Lung (tissue), 12 donors: ENCODE measurements around the gene GUCY2D. TPM values are rescaled to one million over a fixed set of nuclear protein-coding genes. Genes with fewer than 3 reads are reported as not detected.

Experiments
- ATAC-seq: fragments of 200-7000 bp; cut with Tn5 transposase; one replicate; pipeline ENCODE4 v1.9.1; 2020; ENCODE audit warnings: moderate number of reproducible peaks; ENCODE audit not compliant: insufficient read depth, low FRiP score
- DNase-seq, 3 donors: peaks; one replicate each; pipeline ENCODE4 v3.0.0-alpha.2; 2013 to 2017
- H3K27ac ChIP-seq, 2 donors: one replicate each; pipeline ENCODE4 v1.5.1; 2013; ENCODE audit warnings: mild to moderate bottlenecking in 2 of 2, moderate library complexity in 2 of 2, control low read depth in 1 of 2, inconsistent platforms in 1 of 2, low read depth in 1 of 2, low read length in 1 of 2
- H3K27me3 ChIP-seq, 3 donors: one replicate each; pipeline ENCODE4 v1.5.1; 2013; ENCODE audit warnings: low read length in 2 of 3; ENCODE audit not compliant: control insufficient read depth in 3 of 3, insufficient read depth in 3 of 3
- H3K36me3 ChIP-seq, 4 donors: one replicate each; pipeline ENCODE4 v1.5.1; 2013; ENCODE audit warnings: low read length in 4 of 4, mild to moderate bottlenecking in 1 of 4, moderate library complexity in 1 of 4; ENCODE audit not compliant: control insufficient read depth in 4 of 4, insufficient read depth in 4 of 4
- H3K4me1 ChIP-seq, 5 donors: one replicate each; pipeline ENCODE4 v1.5.1; 2013; ENCODE audit warnings: low read length in 5 of 5, mild to moderate bottlenecking in 2 of 5, moderate library complexity in 1 of 5; ENCODE audit not compliant: control insufficient read depth in 5 of 5, insufficient read depth in 5 of 5
- H3K4me3 ChIP-seq: one replicate; pipeline ENCODE4 v1.5.1; 2013; ENCODE audit warnings: mild to moderate bottlenecking, control low read depth, moderate library complexity
- H3K9ac ChIP-seq, 2 donors: one replicate each; pipeline ENCODE4 v1.5.1; 2013; ENCODE audit warnings: low read length in 2 of 2, control low read depth in 1 of 2; ENCODE audit not compliant: insufficient read depth in 1 of 2
- H3K9me3 ChIP-seq, 4 donors: one replicate each; pipeline ENCODE4 v1.5.1; 2013; ENCODE audit warnings: low read length in 3 of 4, mild to moderate bottlenecking in 1 of 4, moderate library complexity in 1 of 4; ENCODE audit not compliant: control insufficient read depth in 4 of 4, insufficient read depth in 3 of 4
- CTCF ChIP-seq: IDR thresholded peaks from 2 replicates; pipeline ENCODE4 v1.5.1; 2012; ENCODE audit warnings: mild to moderate bottlenecking; ENCODE audit errors: control extremely low read depth, extremely low read depth
- WGBS, 2 donors: extraction: QIAGEN DNeasy Blood & Tissue Kit; methylation state at CpG; one replicate each; pipeline ENCODE4 v1.1.7; 2013; 5-methylcytosine and 5-hydroxymethylcytosine counted together
- polyA plus RNA-seq, 2 donors: library from polyadenylated mRNA; stranded (reverse); fragments of 200-250 nt; gene quantifications; one replicate each; pipeline ENCODE4 v1.2.1, GENCODE V29; 2013
- total RNA-seq, 2 donors: library from RNA; depleted of rRNA in 1 of 2; stranded (reverse); fragments of >200 nt in 1 of 2; gene quantifications; one replicate each; pipeline ENCODE4 v1.2.1, GENCODE V29; 2014 to 2021
- donor health status: control.
- donor health status: control.
- donor health status: Bipolar disorder and iron deficiency.
- donor health status: healthy.
- donor health status: DM: yes; HTN: yes; CAD: no.

The GUCY2D gene
- total and polyA plus RNA-seq, 4 donors: 0.20 to 1.8 (median 0.39) TPM

GRCh38 chr17:8013731-8014557, 11.5 kb downstream of the GUCY2D start:
- TF ChIP-seq CTCF: no peak
- Histone ChIP-seq H3K4me3 (no peak overlapping the region), H3K27me3 (peaks cover 0 to 28% (median 9%) of the 10 kb centered on the region in 3 donors), H3K36me3 (no peaks in the 10 kb centered on the region), H3K9me3 (no peaks in the 10 kb centered on the region), H3K4me1 (peaks cover 0 to 8% (median 3%) of the 10 kb centered on the region in 5 donors), H3K9ac (no peak overlapping the region), H3K27ac (no peak overlapping the region)
- ATAC-seq (no peak), DNase-seq (no peak)
- 85 to 88% methylated on average over 12 of the region's 12 CpGs for WGBS, 2 donors

GRCh38 chr17:8014558-8014850, 12.1 kb downstream of the GUCY2D start:
- DNase-seq: no peak
- WGBS, 2 donors: 96 to 98% methylated on average over 9 of the region's 9 CpGs
- Histone ChIP-seq H3K27me3 (peaks cover 0 to 28% (median 6%) of the 10 kb centered on the region in 3 donors), H3K4me3 (no peak overlapping the region), H3K4me1 (peaks cover 0 to 8% (median 3%) of the 10 kb centered on the region in 5 donors), H3K27ac (no peak overlapping the region), H3K9ac (no peak overlapping the region), H3K9me3 (peaks cover 0 to 3% (median 0%) of the 10 kb centered on the region in 4 donors), H3K36me3 (no peaks in the 10 kb centered on the region)
- no peak for TF ChIP-seq CTCF
- no peak for ATAC-seq

DNA sequence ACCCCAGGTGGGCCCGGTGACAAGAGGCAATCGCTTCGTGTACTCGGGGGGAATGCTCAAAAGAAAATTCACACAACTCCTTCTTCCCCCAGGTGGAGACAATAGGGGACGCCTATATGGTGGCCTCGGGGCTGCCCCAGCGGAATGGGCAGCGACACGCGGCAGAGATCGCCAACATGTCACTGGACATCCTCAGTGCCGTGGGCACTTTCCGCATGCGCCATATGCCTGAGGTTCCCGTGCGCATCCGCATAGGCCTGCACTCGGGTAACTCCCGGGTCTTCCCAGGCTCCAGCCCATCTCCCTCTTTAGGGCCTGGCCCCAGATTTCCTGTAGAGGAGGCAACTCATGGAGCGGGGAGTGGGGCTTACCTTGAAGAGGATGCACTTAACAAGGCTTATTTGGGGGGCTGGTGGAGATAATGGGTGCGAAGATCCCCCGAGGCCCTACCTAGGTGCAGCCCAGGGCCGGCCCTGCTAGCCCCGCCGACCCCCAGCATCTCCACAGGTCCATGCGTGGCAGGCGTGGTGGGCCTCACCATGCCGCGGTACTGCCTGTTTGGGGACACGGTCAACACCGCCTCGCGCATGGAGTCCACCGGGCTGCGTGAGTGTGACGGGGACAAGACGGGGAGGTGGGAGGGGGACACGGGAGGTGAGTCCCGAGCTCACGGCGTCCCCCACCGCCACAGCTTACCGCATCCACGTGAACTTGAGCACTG, 13.0 kb downstream of the GUCY2D start:
- no peak overlapping the region for H3K27ac ChIP-seq
- H3K9me3 ChIP-seq: peaks cover 0 to 3% (median 0%) of the 10 kb centered on the region in 4 donors
- peaks cover 0 to 12% (median 3%) of the 10 kb centered on the region in 5 donors for H3K4me1 ChIP-seq
- H3K4me3 ChIP-seq: no peak overlapping the region
- WGBS, 2 donors: 72% methylated on average over 44 of the region's 44 CpGs
- no peak overlapping the region for H3K9ac ChIP-seq
- TF ChIP-seq CTCF: no peak
- peaks cover 0 to 28% (median 6%) of the 10 kb centered on the region in 3 donors for H3K27me3 ChIP-seq
- no peak for ATAC-seq
- no peaks in the 10 kb centered on the region for H3K36me3 ChIP-seq
- DNase-seq: no peak
